Mesothelial cell of epicardium (in vitro differentiated cells): Measurements from ENCODE around the gene CRIP1. TPM values are rescaled to one million over a fixed set of nuclear protein-coding genes. Genes with fewer than 3 reads are reported as not detected.
A peak's percentile ranks its signal among the peaks of the same experiment; 100 is the strongest.

ENCODE experiments used
- DNase-seq, 2 experiments: peaks; one replicate each; pipeline ENCODE4 v3.0.0; 2021; ENCODE audit warnings: low spot score in 2 of 2; ENCODE audit not compliant: unreplicated experiment in 2 of 2
- H3K27ac Mint-ChIP-seq: 2 replicates; pipeline ENCODE4 v1.8.0; 2021; ENCODE audit warnings: mixed read lengths
- H3K27me3 Mint-ChIP-seq: 2 replicates; pipeline ENCODE4 v1.8.0; 2021; ENCODE audit warnings: low read depth, mixed read lengths
- H3K36me3 Mint-ChIP-seq: 2 replicates; pipeline ENCODE4 v1.8.0; 2021; ENCODE audit warnings: mixed read lengths
- H3K4me1 Mint-ChIP-seq: 2 replicates; pipeline ENCODE4 v1.8.0; 2021; ENCODE audit warnings: mixed read lengths
- H3K4me3 Mint-ChIP-seq: 2 replicates; pipeline ENCODE4 v1.8.0; 2021; ENCODE audit warnings: mild to moderate bottlenecking, moderate library complexity, mixed read lengths
- H3K9me3 Mint-ChIP-seq: 2 replicates; pipeline ENCODE4 v1.8.0; 2021; ENCODE audit warnings: mixed read lengths
- CTCF ChIP-seq: fragments of 200-600 bp; sonication (generic); IDR thresholded peaks from one replicate; pipeline ENCODE4 v1.5.0; 2021; ENCODE audit warnings: antibody characterized with exemption; ENCODE audit not compliant: unreplicated experiment
- total RNA-seq: library from RNA; stranded (reverse); gene quantifications from 3 replicates; pipeline ENCODE4 v1.2.1, GENCODE V29; 2021

CRIP1 gene
- total RNA-seq, 1 donor from 2014 or later, result 17.1 TPM

GRCh38 chr14:105491366-105491973 lies 4.8 kb downstream of the CRIP1 start:
- Mint-ChIP-seq H3K4me3 (peak overlapping the region; percentile 70), H3K4me1 (peaks cover 17% of the 10 kb centered on the region), H3K27ac (peak overlapping the region; percentile 83), H3K36me3 (no peaks in the 10 kb centered on the region), H3K27me3 (peaks cover 20% of the 10 kb centered on the region), H3K9me3 (no peaks in the 10 kb centered on the region)
- no peak for TF ChIP-seq CTCF
- DNase-seq, result no peak

- Mint-ChIP-seq H3K27me3 (peaks cover 15% of the 10 kb centered on the region), H3K36me3 (no peaks in the 10 kb centered on the region), H3K4me3 (peak overlapping the region; percentile 70), H3K27ac (peak overlapping the region; percentile 83), H3K9me3 (no peaks in the 10 kb centered on the region), H3K4me1 (peaks cover 15% of the 10 kb centered on the region)
- TF ChIP-seq CTCF, result no peak
- DNase-seq, result no peak
These were observed 5.6 kb downstream of the CRIP1 start for GRCh38 chr14:105492031-105492970.

- DNase-seq, result no peak
- Mint-ChIP-seq H3K4me3 (peak overlapping the region; percentile 31), H3K4me1 (peaks cover 15% of the 10 kb centered on the region), H3K27ac (no peak overlapping the region), H3K36me3 (no peaks in the 10 kb centered on the region), H3K27me3 (peaks cover 9% of the 10 kb centered on the region), H3K9me3 (no peaks in the 10 kb centered on the region)
- no peak for TF ChIP-seq CTCF
These were observed 6.5 kb downstream of the CRIP1 start for GRCh38 chr14:105492971-105493871.

GRCh38 chr14:105493921-105494605 lies 7.4 kb downstream of the CRIP1 start:
- peaks cover 4% of the 10 kb centered on the region for H3K27me3 Mint-ChIP-seq
- no peaks in the 10 kb centered on the region for H3K36me3 Mint-ChIP-seq
- H3K4me1 Mint-ChIP-seq, result peaks cover 9% of the 10 kb centered on the region
- no peaks in the 10 kb centered on the region for H3K9me3 Mint-ChIP-seq
- no peak overlapping the region for H3K4me3 Mint-ChIP-seq
- no peak for TF ChIP-seq CTCF
- H3K27ac Mint-ChIP-seq, result no peak overlapping the region
- DNase-seq, result no peak

GRCh38 chr14:105494606-105494929 lies 7.9 kb downstream of the CRIP1 start:
- Mint-ChIP-seq H3K27me3 (peaks cover 3% of the 10 kb centered on the region), H3K36me3 (no peaks in the 10 kb centered on the region), H3K9me3 (no peaks in the 10 kb centered on the region), H3K4me3 (no peak overlapping the region), H3K4me1 (peaks cover 4% of the 10 kb centered on the region), H3K27ac (no peak overlapping the region)
- peak in 1 of 2 experiments; percentile 15 for DNase-seq
- no peak for TF ChIP-seq CTCF
